Right lobe of liver (tissue), 6 donors: ENCODE results near the gene C1orf115. TPM values are rescaled to one million over a fixed set of nuclear protein-coding genes. Genes with fewer than 3 reads are reported as not detected.

ENCODE experiments used
- ATAC-seq, 4 donors: fragments of 200-7000 bp; cut with Tn5 transposase; one replicate each; pipeline ENCODE4 v1.9.1; 2020; ENCODE audit warnings: mild to moderate bottlenecking in 4 of 4, moderate library complexity in 4 of 4
- DNase-seq, 3 donors: peaks; one replicate each; pipeline ENCODE4 v3.0.0-alpha.2; 2020
- H3K27ac ChIP-seq, 3 donors: fragments of 200-600 bp; one replicate each; pipeline ENCODE4 v1.8.0; 2022
- H3K27me3 ChIP-seq, 2 donors: fragments of 200-600 bp; one replicate each; pipeline ENCODE4 v1.8.0; 2022
- H3K36me3 ChIP-seq, 4 donors: fragments of 200-600 bp; sonication (generic) in 1 of 4; one replicate each; pipeline versions ENCODE4 v1.5.1 to v1.8.0; 2017 to 2022; ENCODE audit warnings: control low read depth in 1 of 4
- H3K4me1 ChIP-seq, 4 donors: fragments of 200-600 bp; sonication (generic) in 1 of 4; one replicate each; pipeline versions ENCODE4 v1.5.1 to v1.8.0; 2017 to 2022; ENCODE audit warnings: control low read depth in 1 of 4
- H3K4me3 ChIP-seq, 3 donors: fragments of 200-600 bp; one replicate each; pipeline ENCODE4 v1.8.0; 2022
- H3K9me3 ChIP-seq, 4 donors: fragments of 200-600 bp; sonication (generic) in 1 of 4; one replicate each; pipeline versions ENCODE4 v1.5.1 to v1.8.0; 2017 to 2022; ENCODE audit warnings: control low read depth in 1 of 4
- POLR2A ChIP-seq: fragments of 450-650 bp; IDR thresholded peaks from one replicate; pipeline ENCODE4 v1.6.1; 2017; ENCODE audit warnings: antibody characterized with exemption, mild to moderate bottlenecking
- WGBS: methylation state at CpG from one replicate; pipeline ENCODE4 v1.1.6; 2018; ENCODE audit warnings: low coverage, low lambda C conversion rate; ENCODE audit not compliant: insufficient coverage; ENCODE audit errors: missing lambda C conversion rate; 5-methylcytosine and 5-hydroxymethylcytosine counted together
- intact Hi-C, 2 donors: fragments of 100-400 bp; cut with DNase I; formaldehyde crosslinking; loops; one replicate each; pipeline versions ENCODE4 v1.11.2 to v1.14.1; 2022
- total RNA-seq, 6 experiments: library from RNA; depleted of rRNA in 2 of 6; stranded (reverse); fragments of >200 nt in 2 of 6; fragmentation: NEBNext Ultra II Directional in 3 of 6; extraction: Animal tissue kit (Norgen Biotek cat#: 25700) in 3 of 6; gene quantifications; one replicate each; pipeline versions ENCODE4 v1.1.0 to v1.2.4, GENCODE V29; 2016 to 2023
- TF ChIP-seq, protein P1 (sequence below), 4 donors: fragments of 200-600 bp in 3 of 4; fragments of 450-650 bp in 1 of 4; IDR thresholded peaks; one replicate each; pipeline versions ENCODE4 v1.5.1 to v1.8.0; 2016 to 2022; ENCODE audit warnings: antibody characterized with exemption in 4 of 4, mild to moderate bottlenecking in 2 of 4
- donor health status: DM: no; HTN: yes; CAD: no.
- donor health status: DM: no; HTN: no; CAD: no.
- donor health status: DM: no; HTN: no; CAD: no.
- donor health status: DM: no; HTN: yes; CAD: no.
- donor health status: DM: no; HTN: yes; CAD: no.

Gene C1orf115
- total RNA-seq, 6 experiments from 2014 or later = 45.2 to 65.9 (median 50.8) TPM

DNA sequence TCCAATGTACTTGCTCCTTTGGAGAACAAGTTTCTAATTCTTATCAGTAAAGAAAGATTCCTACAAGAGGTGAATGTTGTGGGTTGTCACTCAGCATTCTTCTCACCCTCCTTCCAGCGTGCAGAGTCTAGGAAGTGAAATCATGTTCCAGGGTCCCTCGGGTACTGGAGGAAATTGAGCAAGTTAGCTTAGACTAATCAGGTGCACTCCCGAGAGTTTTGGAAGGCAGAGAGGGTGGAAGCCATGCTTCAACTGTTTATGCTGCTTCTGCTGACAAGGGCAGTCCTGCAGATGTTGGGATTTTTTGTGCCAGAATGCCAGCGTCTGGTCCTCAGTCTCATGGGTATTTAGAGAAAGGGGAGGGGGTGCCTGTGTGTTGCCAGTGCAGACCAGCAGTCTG is 5.3 kb upstream of the C1orf115 start:
- Histone ChIP-seq H3K27me3 (no peaks in the 10 kb centered on the region), H3K4me1 (peaks cover 0 to 8% (median 4%) of the 10 kb centered on the region in 4 donors), H3K36me3 (no peaks in the 10 kb centered on the region), H3K27ac (no peak overlapping the region), H3K9me3 (no peaks in the 10 kb centered on the region), H3K4me3 (no peak overlapping the region)
- intact Hi-C loops = loop anchor here in 1 of 2 donors (5.0 to 10.0 kb wide), 2 partner anchors 50 to 92 kb away; no protein-coding TSS in a partner anchor
- WGBS = 61% methylated on average over 2 of the region's 4 CpGs
- DNase-seq = no peak
- no peak for ATAC-seq
- TF ChIP-seq POLR2A = no peak
- TF ChIP-seq, protein P1, sequence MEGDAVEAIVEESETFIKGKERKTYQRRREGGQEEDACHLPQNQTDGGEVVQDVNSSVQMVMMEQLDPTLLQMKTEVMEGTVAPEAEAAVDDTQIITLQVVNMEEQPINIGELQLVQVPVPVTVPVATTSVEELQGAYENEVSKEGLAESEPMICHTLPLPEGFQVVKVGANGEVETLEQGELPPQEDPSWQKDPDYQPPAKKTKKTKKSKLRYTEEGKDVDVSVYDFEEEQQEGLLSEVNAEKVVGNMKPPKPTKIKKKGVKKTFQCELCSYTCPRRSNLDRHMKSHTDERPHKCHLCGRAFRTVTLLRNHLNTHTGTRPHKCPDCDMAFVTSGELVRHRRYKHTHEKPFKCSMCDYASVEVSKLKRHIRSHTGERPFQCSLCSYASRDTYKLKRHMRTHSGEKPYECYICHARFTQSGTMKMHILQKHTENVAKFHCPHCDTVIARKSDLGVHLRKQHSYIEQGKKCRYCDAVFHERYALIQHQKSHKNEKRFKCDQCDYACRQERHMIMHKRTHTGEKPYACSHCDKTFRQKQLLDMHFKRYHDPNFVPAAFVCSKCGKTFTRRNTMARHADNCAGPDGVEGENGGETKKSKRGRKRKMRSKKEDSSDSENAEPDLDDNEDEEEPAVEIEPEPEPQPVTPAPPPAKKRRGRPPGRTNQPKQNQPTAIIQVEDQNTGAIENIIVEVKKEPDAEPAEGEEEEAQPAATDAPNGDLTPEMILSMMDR (IDR thresholded peaks at IDR 0.05) = no peak

DNA sequence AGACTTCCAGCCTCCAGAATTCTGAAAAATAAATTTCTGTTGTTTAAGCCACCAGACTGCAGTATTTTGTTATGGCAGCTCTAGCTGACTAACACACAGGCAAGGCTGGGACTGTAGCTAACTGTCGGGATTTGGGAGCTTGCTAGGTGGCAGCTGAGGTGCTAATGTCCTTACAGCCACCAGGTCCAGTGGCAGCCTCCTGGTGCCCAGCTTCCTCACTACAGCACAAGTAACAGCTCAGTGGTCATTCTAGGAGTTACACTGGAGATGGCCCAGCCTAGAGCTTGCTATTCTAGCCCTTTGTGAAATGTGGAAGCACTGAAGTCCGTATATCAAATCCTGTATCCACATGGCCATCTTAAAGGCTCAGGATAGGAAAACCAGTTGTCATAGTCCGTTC is 4.3 kb upstream of the C1orf115 start:
- WGBS = 100% methylated on average over 1 of the region's 3 CpGs

DNA sequence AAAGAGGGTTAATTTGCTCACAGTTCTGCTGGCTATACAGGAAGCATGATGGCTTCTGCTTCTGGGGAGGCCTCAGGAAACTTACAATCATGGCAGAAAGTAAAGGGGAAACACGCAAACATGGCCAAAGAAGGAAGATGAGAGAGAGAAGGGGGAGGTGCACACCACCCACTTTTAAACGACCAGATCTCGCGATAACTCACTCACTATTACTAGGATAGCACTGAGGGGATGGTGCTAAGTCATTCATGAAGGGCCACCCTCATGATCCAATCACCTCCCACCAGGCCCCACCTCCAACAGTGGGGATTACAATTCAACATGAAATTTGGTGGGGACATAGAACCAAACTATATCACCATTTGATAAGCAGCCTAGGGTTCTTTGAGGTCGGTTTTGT is 2.4 kb upstream of the C1orf115 start:
- Histone ChIP-seq H3K4me1 (peaks cover 0 to 7% (median 0%) of the 10 kb centered on the region in 4 donors), H3K4me3 (no peak overlapping the region), H3K9me3 (no peaks in the 10 kb centered on the region), H3K27ac (no peak overlapping the region), H3K27me3 (no peaks in the 10 kb centered on the region), H3K36me3 (no peaks in the 10 kb centered on the region)
- TF ChIP-seq, protein P1 (IDR thresholded peaks at IDR 0.05) = no peak
- TF ChIP-seq POLR2A = no peak
- ATAC-seq = no peak
- intact Hi-C loops = loop anchor here in 1 of 2 donors (10.0 kb wide), 1 partner anchor 47 kb away; no protein-coding TSS in a partner anchor
- WGBS = 71% methylated on average over 5 of the region's 5 CpGs
- DNase-seq = no peak

More for the DNA sequence above, 4.3 kb upstream of the C1orf115 start:
- H3K27ac ChIP-seq = no peak overlapping the region
- H3K9me3 ChIP-seq = no peaks in the 10 kb centered on the region
- no peaks in the 10 kb centered on the region for H3K36me3 ChIP-seq
- intact Hi-C loops = loop anchor here in 1 of 2 donors (10.0 kb wide), 1 partner anchor 49 kb away; no protein-coding TSS in a partner anchor
- DNase-seq (no peak), ATAC-seq (peak in 1 of 4 donors; percentile 11)
- no peak overlapping the region for H3K4me3 ChIP-seq
- H3K4me1 ChIP-seq = peaks cover 0 to 3% (median 1%) of the 10 kb centered on the region in 4 donors
- TF ChIP-seq, protein P1 (IDR thresholded peaks at IDR 0.05) = peak in 1 of 4 donors; percentile 31
- TF ChIP-seq POLR2A = no peak
- H3K27me3 ChIP-seq = no peaks in the 10 kb centered on the region

DNA sequence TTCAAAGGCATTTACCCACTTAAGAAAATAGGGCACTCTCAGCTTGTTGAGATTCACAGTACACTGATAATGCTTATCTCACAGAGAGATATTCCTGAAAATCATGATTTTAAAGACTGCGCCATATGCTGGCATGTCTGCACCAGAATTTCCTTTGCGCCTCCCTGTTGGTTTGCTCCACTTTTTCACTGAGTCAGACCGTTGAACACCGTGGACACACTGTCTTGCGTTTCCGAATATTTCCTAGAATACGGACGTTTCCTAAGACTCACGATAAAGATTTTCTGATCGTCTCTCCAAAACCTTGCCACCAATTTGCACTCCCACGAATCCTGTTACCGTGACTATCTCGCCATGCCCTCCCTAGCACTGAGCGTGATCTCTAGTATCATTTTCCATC is 497 bp upstream of the C1orf115 start:
- Histone ChIP-seq H3K36me3 (no peaks in the 10 kb centered on the region), H3K4me3 (peak overlapping the region; percentile 65 to 88 (median 81)), H3K27ac (no peak overlapping the region), H3K27me3 (no peaks in the 10 kb centered on the region), H3K4me1 (peaks cover 0 to 10% (median 0%) of the 10 kb centered on the region in 4 donors), H3K9me3 (no peaks in the 10 kb centered on the region)
- intact Hi-C loops = loop anchor here (5.0 to 10.0 kb wide), 2 partner anchors 43 to 45 kb away; no protein-coding TSS in a partner anchor
- WGBS = 52% methylated on average over 8 of the region's 14 CpGs
- TF ChIP-seq, protein P1 (IDR thresholded peaks at IDR 0.05) = no peak
- TF ChIP-seq POLR2A = no peak
- DNase-seq (no peak), ATAC-seq (no peak)
